HG03108 (cell line): ENCODE results near the gene TMEM119.
"Not testable (repeated sequence)": the region's sequence is repeated elsewhere in the genome, so short reads cannot be mapped to it uniquely, and the experiment has no call there.

Experiments
- ATAC-seq: cut with Tn5 transposase; IDR thresholded peaks from one replicate; pipeline ENCODE4 v1.9.1; 2021; ENCODE audit warnings: moderate library complexity; ENCODE audit not compliant: unreplicated experiment

TMEM119 gene

GRCh38 chr12:108567406-108568337 is 30.2 kb downstream of the TMEM119 start:
- ATAC-seq, result peak; percentile 20

GRCh38 chr12:108566452-108566851 is 31.4 kb downstream of the TMEM119 start:
- ATAC-seq, result no peak

DNA sequence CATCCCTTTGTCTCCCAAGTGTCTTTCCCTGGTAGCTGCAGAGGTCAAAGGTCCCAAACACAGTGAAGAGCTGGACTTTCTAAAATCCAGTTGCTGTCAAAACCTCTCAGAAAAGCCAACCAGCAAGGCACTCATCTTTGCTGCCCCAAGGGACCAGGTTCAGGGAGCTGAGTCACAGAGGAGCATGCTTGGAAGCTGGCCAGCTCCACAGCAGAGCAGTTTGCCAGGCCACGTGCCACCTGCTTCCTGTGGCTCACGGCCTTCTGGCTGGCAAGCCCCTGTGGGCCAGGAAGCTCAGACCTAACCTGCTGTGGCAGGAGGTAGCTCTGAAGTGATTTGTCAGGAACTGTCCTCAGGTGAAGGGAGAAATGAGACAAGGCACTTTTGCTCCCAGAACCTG is 31.9 kb downstream of the TMEM119 start:
- no peak for ATAC-seq

DNA sequence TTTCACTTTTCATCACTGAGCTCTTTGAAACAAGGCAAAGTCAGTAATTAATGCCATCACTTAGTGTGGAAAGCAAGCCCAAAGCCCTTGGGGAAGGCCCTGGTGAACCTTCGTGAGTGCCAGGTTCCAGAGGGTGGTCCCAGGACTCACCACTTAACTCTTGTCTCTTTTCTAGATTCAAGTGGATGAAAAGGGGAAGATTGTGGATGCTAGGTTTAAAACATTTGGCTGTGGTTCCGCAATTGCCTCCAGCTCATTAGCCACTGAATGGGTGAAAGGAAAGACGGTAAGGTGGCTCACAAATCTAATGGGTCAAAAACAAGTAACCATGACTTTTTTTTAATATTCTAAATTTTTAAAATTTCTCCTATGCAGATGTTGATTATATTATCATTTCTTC is 32.7 kb downstream of the TMEM119 start:
- no peak for ATAC-seq

- no peak for ATAC-seq
Measured at GRCh38 chr12:108564724-108565123, 33.2 kb downstream of the TMEM119 start.

DNA sequence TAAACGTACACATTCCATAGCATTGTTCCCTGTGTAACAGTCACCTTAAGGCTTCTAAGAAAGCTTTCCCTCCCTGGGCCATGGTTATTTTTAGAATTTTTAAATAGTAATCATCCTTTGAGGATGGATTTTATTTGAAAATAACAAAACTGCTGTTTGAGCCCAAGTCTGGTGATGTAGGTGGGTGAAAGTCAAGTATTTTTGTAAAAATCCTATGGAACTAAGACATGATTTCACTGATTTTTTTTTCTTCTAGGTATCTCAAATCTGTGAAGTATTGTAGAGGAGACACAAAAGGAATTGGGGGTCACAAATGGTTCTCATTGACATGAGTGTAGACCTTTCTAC is 34.1 kb downstream of the TMEM119 start:
- ATAC-seq, result no peak

DNA sequence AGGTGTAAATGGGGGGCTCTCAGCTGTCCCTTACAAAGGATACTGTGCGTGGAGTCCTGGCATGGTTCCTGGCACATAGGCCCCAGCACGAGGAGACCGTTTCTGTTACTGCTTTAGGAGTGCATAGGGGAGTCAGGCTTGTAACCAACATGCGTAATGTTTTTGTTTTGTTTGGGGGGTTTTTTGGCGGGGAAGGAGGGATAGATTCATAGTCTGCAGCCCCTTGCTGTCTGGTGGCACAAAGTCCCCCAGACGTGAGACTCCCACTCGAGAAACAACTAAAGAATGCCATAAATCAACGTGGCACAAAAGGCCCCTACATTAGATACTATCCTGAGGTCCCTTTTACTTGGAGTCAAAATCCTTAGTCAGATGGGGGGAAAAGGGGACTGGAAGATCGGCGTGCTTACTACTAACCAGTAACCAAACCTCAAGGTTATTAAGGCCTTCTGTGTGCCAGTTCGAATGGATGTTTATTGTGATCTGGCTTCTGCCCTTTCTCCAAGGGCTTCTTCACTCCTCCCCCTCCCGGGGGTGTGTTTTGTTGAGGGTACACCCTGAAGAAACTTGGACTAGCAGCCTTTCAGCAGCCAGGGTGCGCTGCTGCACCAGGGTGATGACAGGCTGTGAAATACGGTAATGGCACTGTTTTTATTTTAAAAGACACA is 34.6 kb downstream of the TMEM119 start:
- ATAC-seq, result peak; percentile 27

GRCh38 chr12:108562348-108563135 is 35.3 kb downstream of the TMEM119 start, which contains the start of gene ISCU:
Gene ISCU, plus strand, starts transcription at chr12:108562596. Its CDS starts 27 bp downstream, at chr12:108562623.
- peak; percentile 51 for ATAC-seq

- no peak for ATAC-seq
Measured at GRCh38 chr12:108561852-108562347, 36.0 kb downstream of the TMEM119 start.

- peak; percentile 24 for ATAC-seq
Measured at GRCh38 chr12:108560752-108561719, 36.8 kb downstream of the TMEM119 start, which contains the start of gene SART3. Gene SART3, minus strand, starts transcription at chr12:108561173. Its CDS starts 19 bp downstream, at chr12:108561154.

GRCh38 chr12:108560321-108560721 is 37.6 kb downstream of the TMEM119 start:
- no peak for ATAC-seq

GRCh38 chr12:108559748-108560147 is 38.1 kb downstream of the TMEM119 start:
- ATAC-seq, result no peak

DNA sequence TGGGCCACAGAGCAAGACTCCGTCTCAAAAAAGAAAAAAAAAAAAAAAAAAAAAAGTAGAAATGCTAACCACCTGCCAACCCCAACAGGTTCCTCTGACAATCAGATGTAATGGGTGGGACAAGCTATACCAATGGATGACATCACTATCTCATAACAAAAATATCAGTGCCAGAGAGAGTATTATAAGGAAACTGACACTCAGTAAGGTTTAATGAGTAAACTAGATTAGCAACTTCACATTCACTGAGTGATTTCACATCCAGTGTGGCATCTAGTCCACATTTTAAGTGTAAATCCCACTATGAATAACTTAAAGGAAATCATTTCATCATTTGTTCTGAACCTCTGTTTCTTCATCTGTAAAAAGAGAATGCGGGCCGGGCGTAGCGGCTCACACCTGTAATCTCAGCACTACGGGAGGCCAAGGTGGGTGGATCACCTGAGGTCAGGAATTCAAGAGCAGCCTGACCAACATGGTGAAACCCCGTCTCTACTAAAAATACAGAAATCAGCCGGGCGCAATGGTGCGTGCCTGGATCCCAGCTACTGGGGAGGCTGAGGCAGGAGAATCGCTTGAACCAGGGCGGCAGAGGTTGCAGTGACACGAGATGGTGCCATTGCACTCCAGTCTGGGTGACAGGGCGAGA is 38.8 kb downstream of the TMEM119 start:
- no peak for ATAC-seq

DNA sequence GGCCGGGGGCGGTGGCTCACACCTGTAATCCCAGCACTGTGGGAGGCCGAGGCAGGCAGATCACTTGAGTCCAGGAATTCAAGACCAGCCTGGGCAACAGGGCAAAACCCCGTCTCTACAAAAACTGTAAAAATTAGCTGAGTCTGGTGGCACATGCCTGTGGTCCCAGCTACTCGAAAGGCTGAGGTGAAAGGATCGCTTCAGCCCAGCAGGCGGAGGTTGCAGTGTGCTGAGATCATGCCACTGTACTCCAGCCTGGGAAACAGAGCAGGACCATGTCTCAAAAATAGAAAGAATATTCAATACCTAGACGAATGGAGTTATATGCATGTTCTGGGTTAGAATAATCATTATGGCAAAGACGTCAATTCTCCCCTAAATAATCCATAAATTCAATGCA is 42.5 kb downstream of the TMEM119 start:
- not testable (repeated sequence) for ATAC-seq

GRCh38 chr12:108553799-108554198 is 44.1 kb downstream of the TMEM119 start:
- no peak for ATAC-seq

DNA sequence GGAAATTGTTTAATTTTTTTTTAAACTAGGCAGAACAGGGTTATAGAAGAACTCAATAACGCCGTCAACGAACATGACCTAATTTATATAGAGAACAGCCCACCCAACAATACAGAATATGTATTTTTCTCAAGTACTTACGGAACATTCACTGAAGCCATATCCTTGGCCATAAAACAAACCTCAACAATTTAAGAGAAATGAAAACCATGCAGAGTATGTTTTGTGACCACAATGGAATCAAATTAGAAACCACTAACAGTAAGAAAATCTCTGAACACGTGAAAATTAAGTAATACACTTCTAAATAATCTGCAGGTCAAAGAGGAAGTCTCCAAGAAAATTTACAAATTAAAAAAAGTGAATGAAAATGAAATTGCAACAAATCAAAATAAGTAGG is 46.3 kb downstream of the TMEM119 start:
- no peak for ATAC-seq

DNA sequence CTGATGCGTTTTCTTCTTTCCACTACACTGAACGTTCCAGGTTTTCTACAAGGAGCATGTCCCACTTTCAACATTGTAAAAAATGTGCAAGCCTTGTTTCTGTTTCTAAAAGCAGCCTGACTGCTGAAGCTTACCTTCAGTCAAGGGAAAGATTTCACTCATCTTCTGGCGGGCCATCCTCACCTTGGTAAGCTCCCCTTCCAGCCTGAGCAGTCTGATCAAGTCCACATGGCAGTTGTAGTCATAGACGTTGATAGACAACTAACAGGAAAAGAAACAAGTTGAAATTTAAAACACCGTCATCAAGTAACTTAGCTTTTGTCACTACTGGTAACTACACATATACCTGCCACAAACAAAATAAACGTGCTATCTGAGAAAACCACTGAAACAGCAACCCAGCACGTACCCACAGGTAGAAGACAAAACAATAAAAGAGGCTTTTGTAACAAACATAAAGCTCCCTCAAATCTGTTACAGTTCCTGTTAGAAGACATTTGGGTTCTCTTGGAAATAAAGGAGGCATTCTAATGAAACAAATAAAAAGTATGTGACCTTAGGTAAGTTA is 48.8 kb downstream of the TMEM119 start:
- ATAC-seq, result no peak

DNA sequence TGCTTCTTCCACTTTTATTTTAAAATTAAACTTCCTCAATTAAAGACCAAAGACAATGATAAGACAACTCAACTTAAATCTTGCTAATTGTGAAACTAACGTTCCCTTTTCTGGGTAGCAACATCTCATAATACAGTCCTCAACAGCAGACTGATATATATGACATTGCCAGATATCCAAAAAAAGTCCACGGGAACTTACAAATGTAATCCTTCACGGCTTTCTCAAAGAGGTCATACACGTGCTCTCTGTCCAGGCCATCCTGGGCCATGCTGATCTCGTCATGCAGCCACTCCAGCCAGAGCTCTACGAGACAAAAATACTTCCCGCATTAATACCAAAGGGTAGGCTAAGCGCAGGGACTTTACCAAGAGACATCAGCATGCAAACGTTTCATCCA is 50.2 kb downstream of the TMEM119 start:
- no peak for ATAC-seq

DNA sequence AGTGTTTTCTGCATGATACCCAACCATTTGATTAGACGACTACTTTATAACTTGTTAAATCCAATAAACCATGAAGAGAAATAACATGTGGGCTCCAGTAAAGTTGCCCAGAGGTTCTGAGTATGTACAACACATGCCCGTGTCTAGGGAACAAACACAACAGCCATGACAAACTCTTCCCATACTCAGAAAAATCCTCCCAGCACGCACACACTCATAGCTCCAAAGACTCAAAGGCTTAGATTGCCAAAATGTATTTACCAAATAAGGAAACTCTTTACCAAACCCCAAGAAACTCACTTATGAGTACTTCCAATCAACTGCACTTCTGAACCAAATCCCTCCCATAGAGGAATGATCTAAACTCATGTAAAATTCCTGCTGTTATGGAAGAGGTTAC is 54.2 kb downstream of the TMEM119 start:
- no peak for ATAC-seq
